Fibroblast of skin of right biceps (primary cell): ENCODE measurements around the gene C16orf89.

Source experiments
- DNase-seq: peaks from one replicate; pipeline ENCODE4 v3.0.0-alpha.2; 2013

The C16orf89 gene

GRCh38 chr16:5002699-5003143 is 63.0 kb downstream of the C16orf89 start:
- DNase-seq, result no peak

GRCh38 chr16:5001986-5002385 is 63.8 kb downstream of the C16orf89 start:
- no peak for DNase-seq

GRCh38 chr16:5001571-5001970 is 64.2 kb downstream of the C16orf89 start:
- no peak for DNase-seq

- no peak for DNase-seq
Observed at GRCh38 chr16:5000573-5001001, 65.2 kb downstream of the C16orf89 start.

GRCh38 chr16:4994719-4995434 is 70.9 kb downstream of the C16orf89 start:
- DNase-seq, result no peak
